ENCODE results near the gene TAC4. TPM values are rescaled to one million over a fixed set of nuclear protein-coding genes. Genes with fewer than 3 reads are reported as not detected.

TAC4 gene
- total RNA-seq, 3 donors from 2014 or later (not counting 1 experiment from before 2014, with no cell fraction given) = not detected

DNA sequence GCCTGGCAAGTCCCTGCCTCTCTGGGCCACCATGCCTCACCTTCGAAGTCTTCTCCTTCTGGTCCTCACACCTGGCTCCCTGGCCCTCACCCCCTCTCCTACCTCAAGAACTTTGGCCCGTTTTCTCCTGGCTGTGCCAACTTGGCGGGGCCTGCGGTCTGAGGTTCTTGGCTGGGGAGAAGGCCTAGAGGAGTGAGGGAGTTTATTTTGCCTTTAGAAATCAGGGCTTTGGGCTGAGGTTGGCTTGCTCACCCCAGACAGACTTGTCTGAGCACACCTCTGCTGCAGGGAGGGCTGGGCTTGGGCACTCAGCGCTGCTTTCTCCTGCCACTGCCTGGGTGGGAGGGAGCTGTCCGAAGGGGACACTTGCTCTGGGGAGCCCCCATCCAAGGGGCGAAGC, 23.3 kb upstream of the TAC4 start:
- DNase-seq (no peak), ATAC-seq (no peak)
- Histone ChIP-seq H3K27ac (ENCODE audit: low read length) (no peak overlapping the region), H3K4me3 (ENCODE audit: low read length) (no peak overlapping the region), H3K36me3 (ENCODE audit: control insufficient read depth, insufficient read depth, low read length) (no peaks in the 10 kb centered on the region), H3K4me1 (ENCODE audit: control insufficient read depth, insufficient read depth, low read length) (no peaks in the 10 kb centered on the region), H3K9me3 (ENCODE audit: control insufficient read depth, insufficient read depth, low read length) (no peaks in the 10 kb centered on the region), H3K27me3 (ENCODE audit: control insufficient read depth, insufficient read depth, low read length) (no peaks in the 10 kb centered on the region)
- Mint-ChIP-seq H3K4me3 (no peak overlapping the region), H3K27ac (no peak overlapping the region), H3K36me3 (no peaks in the 10 kb centered on the region), H3K9me3 (no peaks in the 10 kb centered on the region), H3K4me1 (no peaks in the 10 kb centered on the region), H3K27me3 (ENCODE audit: low read depth in 2 of 2) (peaks cover 0 to 8% of the 10 kb centered on the region in 2 donors)
- intact Hi-C loops (cut with micrococcal nuclease) = no loop called here
- TF ChIP-seq, protein P1, sequence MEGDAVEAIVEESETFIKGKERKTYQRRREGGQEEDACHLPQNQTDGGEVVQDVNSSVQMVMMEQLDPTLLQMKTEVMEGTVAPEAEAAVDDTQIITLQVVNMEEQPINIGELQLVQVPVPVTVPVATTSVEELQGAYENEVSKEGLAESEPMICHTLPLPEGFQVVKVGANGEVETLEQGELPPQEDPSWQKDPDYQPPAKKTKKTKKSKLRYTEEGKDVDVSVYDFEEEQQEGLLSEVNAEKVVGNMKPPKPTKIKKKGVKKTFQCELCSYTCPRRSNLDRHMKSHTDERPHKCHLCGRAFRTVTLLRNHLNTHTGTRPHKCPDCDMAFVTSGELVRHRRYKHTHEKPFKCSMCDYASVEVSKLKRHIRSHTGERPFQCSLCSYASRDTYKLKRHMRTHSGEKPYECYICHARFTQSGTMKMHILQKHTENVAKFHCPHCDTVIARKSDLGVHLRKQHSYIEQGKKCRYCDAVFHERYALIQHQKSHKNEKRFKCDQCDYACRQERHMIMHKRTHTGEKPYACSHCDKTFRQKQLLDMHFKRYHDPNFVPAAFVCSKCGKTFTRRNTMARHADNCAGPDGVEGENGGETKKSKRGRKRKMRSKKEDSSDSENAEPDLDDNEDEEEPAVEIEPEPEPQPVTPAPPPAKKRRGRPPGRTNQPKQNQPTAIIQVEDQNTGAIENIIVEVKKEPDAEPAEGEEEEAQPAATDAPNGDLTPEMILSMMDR (IDR thresholded peaks at IDR 0.05) = no peak
- WGBS (ENCODE audit: insufficient coverage) = 78% methylated on average over 7 of the region's 7 CpGs

- Mint-ChIP-seq H3K27me3 (ENCODE audit: low read depth in 2 of 2) (peaks cover 0 to 8% of the 10 kb centered on the region in 2 donors), H3K9me3 (no peaks in the 10 kb centered on the region), H3K4me1 (no peaks in the 10 kb centered on the region), H3K4me3 (no peak overlapping the region), H3K36me3 (no peaks in the 10 kb centered on the region), H3K27ac (no peak overlapping the region)
- Histone ChIP-seq H3K9me3 (ENCODE audit: control insufficient read depth, insufficient read depth, low read length) (no peaks in the 10 kb centered on the region), H3K27me3 (ENCODE audit: control insufficient read depth, insufficient read depth, low read length) (no peaks in the 10 kb centered on the region), H3K4me1 (ENCODE audit: control insufficient read depth, insufficient read depth, low read length) (no peaks in the 10 kb centered on the region), H3K27ac (ENCODE audit: low read length) (no peak overlapping the region), H3K36me3 (ENCODE audit: control insufficient read depth, insufficient read depth, low read length) (no peaks in the 10 kb centered on the region), H3K4me3 (ENCODE audit: low read length) (no peak overlapping the region)
- ATAC-seq (no peak), DNase-seq (no peak)
- TF ChIP-seq, protein P1 (IDR thresholded peaks at IDR 0.05) = no peak
- intact Hi-C loops (cut with micrococcal nuclease) = no loop called here
- WGBS (ENCODE audit: insufficient coverage) = 86% methylated on average over 11 of the region's 11 CpGs
Measured at GRCh38 chr17:49870298-49870697, 22.4 kb upstream of the TAC4 start.

DNA sequence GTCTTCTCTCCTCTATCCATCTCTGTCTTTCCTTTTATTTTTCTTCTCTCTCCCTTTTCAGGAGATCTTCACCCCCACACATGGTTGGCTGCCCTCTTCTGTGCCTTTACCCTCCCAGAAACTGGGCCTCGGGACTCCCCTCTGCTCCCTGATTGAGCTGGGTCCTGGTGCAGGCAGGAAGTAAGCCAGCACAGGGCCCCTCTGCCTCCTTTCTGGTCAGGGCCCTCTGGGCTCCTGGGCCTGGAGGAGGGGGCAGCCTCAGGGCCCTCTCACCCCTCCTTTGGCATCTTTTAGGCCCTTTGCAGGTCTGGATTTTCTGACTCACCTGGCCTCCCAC, 21.1 kb upstream of the TAC4 start:
- Histone ChIP-seq H3K9me3 (ENCODE audit: control insufficient read depth, insufficient read depth, low read length) (no peaks in the 10 kb centered on the region), H3K36me3 (ENCODE audit: control insufficient read depth, insufficient read depth, low read length) (no peaks in the 10 kb centered on the region), H3K27ac (ENCODE audit: low read length) (no peak overlapping the region), H3K4me3 (ENCODE audit: low read length) (no peak overlapping the region), H3K27me3 (ENCODE audit: control insufficient read depth, insufficient read depth, low read length) (no peaks in the 10 kb centered on the region), H3K4me1 (ENCODE audit: control insufficient read depth, insufficient read depth, low read length) (no peaks in the 10 kb centered on the region)
- Mint-ChIP-seq H3K4me3 (no peak overlapping the region), H3K4me1 (no peaks in the 10 kb centered on the region), H3K9me3 (no peaks in the 10 kb centered on the region), H3K27me3 (ENCODE audit: low read depth in 2 of 2) (peaks cover 0 to 2% of the 10 kb centered on the region in 2 donors), H3K36me3 (no peaks in the 10 kb centered on the region), H3K27ac (no peak overlapping the region)
- ATAC-seq = no peak
- WGBS (ENCODE audit: insufficient coverage) = 34% methylated on average over 1 of the region's 1 CpG
- no peak for DNase-seq
- TF ChIP-seq, protein P1 (IDR thresholded peaks at IDR 0.05) = no peak
- intact Hi-C loops (cut with micrococcal nuclease) = no loop called here

DNA sequence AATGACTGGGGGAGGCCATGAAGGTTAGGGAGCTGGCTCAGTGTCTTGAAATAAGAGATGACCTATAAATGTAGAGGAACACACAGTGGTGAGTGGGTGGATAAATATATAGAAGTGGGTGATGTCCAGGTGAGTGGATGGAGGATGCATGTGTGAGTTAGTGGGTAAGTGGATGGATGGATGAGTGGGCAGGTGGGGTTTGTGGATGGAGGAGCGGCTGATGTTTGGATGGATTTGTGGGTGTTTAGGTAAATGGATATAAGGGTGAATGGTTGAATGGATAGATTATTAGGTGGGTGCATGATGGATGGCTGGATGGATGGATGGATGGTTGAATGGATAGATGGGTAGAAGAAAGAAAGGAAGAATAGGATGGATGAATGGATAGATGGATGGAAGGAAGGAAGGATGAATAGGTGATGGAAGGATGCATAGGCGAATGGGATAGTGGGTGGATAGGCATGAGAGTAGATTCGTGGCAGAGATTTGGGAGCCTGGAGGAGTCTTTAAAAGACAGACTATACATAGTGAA, 19.1 kb upstream of the TAC4 start:
- Histone ChIP-seq H3K4me3 (ENCODE audit: low read length) (no peak overlapping the region), H3K36me3 (ENCODE audit: control insufficient read depth, insufficient read depth, low read length) (no peaks in the 10 kb centered on the region), H3K4me1 (ENCODE audit: control insufficient read depth, insufficient read depth, low read length) (no peaks in the 10 kb centered on the region), H3K27ac (ENCODE audit: low read length) (no peak overlapping the region), H3K9me3 (ENCODE audit: control insufficient read depth, insufficient read depth, low read length) (no peaks in the 10 kb centered on the region), H3K27me3 (ENCODE audit: control insufficient read depth, insufficient read depth, low read length) (peaks cover 3% of the 10 kb centered on the region)
- no peak overlapping the region for H3K4me3 Mint-ChIP-seq
- no peak overlapping the region for H3K27ac Mint-ChIP-seq
- no peak for ATAC-seq
- H3K27me3 Mint-ChIP-seq (ENCODE audit: low read depth in 2 of 2) = peaks cover 0 to 5% of the 10 kb centered on the region in 2 donors
- TF ChIP-seq, protein P1 (IDR thresholded peaks at IDR 0.05) = no peak
- intact Hi-C loops (cut with micrococcal nuclease) = no loop called here
- 88% methylated on average over 3 of the region's 3 CpGs for WGBS (ENCODE audit: insufficient coverage)
- DNase-seq = no peak
- H3K36me3 Mint-ChIP-seq = no peaks in the 10 kb centered on the region
- no peaks in the 10 kb centered on the region for H3K4me1 Mint-ChIP-seq
- H3K9me3 Mint-ChIP-seq = no peaks in the 10 kb centered on the region
